Heart left ventricle (tissue), 13 donors: ENCODE measurements around the gene TMEM132D.

Experiments used
- POLR2A ChIP-seq, 2 donors: fragments of 450-650 bp; IDR thresholded peaks; one replicate each; pipeline ENCODE4 v1.6.1; 2017; ENCODE audit warnings: antibody characterized with exemption in 2 of 2, mild to moderate bottlenecking in 2 of 2, moderate library complexity in 2 of 2
- TF ChIP-seq, protein P1 (sequence below), 12 donors: fragments of 200-600 bp; sonication (generic) in 4 of 12; IDR thresholded peaks; one replicate each; pipeline versions ENCODE4 v1.5.0 to v1.8.0; 2018 to 2022; ENCODE audit warnings: antibody characterized with exemption in 12 of 12, mild to moderate bottlenecking in 5 of 12
- donor health status: ischemic (EF 13 %, LVEDD 7.1; RV severe dilation, severe dysfunction).
- donor health status: DM: no; HTN: yes; CAD: no.
- donor health status: DM: no; HTN: no; CAD: no.
- donor health status: ischemic (EF 25% LVEDD 6.9; RV normal size, moderate dysfunction).
- donor health status: ischemic (EF 25% LVEDD 5.7; RV mildly dilated, moderate dysfunction).
- donor health status: ischemic (EF 35%, LVEDD 5.7; RV mildly dilated, moderate dysfunction).
- donor health status: nonischemic (EF 11% LVEDD 7.7; RV severe dilation, severe dysfunction).
- donor health status: DM: yes; HTN: yes; CAD: no.
- donor health status: PGD.
- donor health status: ischemic (EF 29% LVEDD 5.4; RV normal size, mild dysfunction).
- donor health status: nonischemic (EF 23%, LVEDD 6.1; RV moderate dilation, normal function).

- TF ChIP-seq POLR2A (IDR thresholded peaks at IDR 0.05): no peak
- TF ChIP-seq, protein P1, sequence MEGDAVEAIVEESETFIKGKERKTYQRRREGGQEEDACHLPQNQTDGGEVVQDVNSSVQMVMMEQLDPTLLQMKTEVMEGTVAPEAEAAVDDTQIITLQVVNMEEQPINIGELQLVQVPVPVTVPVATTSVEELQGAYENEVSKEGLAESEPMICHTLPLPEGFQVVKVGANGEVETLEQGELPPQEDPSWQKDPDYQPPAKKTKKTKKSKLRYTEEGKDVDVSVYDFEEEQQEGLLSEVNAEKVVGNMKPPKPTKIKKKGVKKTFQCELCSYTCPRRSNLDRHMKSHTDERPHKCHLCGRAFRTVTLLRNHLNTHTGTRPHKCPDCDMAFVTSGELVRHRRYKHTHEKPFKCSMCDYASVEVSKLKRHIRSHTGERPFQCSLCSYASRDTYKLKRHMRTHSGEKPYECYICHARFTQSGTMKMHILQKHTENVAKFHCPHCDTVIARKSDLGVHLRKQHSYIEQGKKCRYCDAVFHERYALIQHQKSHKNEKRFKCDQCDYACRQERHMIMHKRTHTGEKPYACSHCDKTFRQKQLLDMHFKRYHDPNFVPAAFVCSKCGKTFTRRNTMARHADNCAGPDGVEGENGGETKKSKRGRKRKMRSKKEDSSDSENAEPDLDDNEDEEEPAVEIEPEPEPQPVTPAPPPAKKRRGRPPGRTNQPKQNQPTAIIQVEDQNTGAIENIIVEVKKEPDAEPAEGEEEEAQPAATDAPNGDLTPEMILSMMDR (IDR thresholded peaks at IDR 0.05): no peak
Measured at GRCh38 chr12:129230995-129231394, 672.8 kb downstream of the TMEM132D start.
